ENCODE measurements around the gene ABAT.
"Not testable (repeated sequence)": the region's sequence is repeated elsewhere in the genome, so short reads cannot be mapped to it uniquely, and the experiment has no call there.

The ABAT gene

DNA sequence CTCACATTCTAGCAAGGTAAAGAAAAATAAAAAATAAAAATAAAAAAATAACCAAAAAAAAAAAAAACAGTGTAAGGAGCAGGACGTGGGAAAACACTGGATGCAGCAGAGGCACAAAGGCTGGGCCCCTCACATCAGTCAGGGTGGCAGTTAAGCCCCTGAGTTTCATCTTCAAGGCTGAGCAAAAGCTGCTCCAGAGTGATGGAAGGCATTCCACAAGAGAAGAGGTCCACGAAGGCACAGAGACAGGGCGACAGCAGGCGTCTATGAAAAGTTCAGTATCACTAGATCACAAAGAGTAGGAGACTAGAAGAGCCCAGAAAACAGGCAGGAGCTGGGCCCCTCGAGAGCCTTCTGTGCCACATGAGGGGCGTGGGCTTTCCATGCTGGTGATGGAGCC is 111.0 kb downstream of the ABAT start:
- no peak for DNase-seq (ENCODE audit: low spot score)

GRCh38 chr16:8786316-8786715 is 111.9 kb downstream of the ABAT start:
- DNase-seq (ENCODE audit: low spot score), result not testable (repeated sequence)

DNA sequence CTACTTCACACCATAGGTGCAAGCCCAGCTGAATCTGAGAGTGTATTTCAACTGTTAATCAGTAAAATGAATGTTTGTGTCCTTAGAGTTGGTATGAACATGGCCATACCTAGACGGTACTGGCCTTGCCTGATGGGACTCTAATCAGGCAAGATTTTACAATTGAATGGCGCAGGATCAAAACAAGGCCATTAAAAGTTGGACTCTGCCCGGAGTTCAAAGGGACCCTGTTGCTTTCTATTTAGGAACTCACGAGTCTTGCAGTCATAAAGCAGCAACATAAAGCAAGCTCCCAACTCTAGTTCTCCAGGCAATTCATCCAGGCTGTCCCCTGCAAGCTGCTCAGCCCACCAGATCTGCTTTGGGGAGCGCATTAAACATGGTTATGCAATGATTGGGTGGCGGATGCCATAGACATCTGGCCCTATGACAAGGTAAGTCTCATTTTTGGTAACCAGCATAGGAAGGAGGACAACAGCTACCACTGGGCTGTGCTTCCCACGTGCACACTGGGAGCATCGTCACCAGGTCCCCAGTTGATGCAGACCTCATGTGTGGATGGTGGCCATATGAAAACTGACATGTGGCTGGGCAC is 114.3 kb downstream of the ABAT start:
- DNase-seq (ENCODE audit: low spot score), result no peak

- no peak for DNase-seq (ENCODE audit: low spot score)
These were observed 120.7 kb downstream of the ABAT start for GRCh38 chr16:8795091-8795490.

DNA sequence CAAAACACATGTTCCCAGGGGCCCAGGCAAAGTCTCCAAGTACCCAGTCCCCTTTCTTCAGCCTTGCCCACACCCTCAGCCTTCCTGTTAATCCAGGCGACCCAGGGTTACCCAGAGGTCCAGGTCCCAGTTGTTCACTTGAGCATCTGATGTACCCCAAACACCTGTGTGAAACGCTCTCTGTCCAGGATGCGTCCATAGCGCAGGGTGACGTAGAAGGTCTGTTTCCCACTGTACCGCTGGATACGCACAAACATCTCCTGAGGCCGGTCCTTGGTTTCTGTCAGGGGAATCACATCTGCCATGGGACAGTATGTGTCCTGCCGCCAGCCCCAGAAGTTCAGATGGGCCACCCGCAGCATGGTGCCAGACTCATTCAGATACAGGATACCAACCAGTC is 121.4 kb downstream of the ABAT start:
- DNase-seq (ENCODE audit: low spot score), result no peak

- no peak for DNase-seq (ENCODE audit: low spot score)
These were observed 122.3 kb downstream of the ABAT start for GRCh38 chr16:8796469-8797363.

DNA sequence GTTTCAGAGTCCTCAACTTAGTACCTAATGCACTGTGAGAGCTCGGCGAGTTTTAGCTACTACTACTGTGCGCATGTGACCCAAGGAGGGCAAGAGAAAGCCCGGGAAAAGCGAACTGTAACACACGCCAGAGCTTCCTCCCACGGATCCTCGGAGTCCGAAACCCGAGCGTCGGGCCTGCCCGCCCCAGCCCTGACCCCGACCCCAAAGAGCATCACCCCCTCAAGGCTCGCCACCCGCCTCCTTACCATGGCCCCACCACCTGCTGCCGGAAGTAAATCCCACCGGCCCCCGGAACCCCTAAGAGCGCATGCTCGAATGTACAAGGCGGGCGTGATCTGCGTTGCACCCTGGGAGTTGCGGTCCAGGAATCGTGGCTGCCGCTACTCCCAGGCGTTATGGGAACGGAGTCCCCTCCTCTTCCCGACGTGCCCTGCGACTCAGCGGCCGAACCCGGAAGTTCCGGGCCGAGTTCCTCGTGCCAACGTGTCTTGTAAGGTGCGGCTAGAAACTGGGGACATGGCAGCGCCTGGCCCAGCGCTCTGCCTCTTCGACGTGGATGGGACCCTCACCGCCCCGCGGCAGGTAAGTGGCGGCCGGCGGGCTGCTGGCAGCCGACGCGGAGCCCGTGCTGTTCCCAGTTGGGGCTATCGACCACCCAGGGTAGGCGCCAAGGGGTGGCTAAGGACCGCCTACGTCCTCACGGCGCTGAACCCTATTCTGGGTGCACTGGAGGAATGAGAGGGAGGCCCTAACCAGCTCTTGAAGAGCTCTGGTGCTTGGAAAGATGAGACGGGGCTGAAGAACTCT is 123.2 kb downstream of the ABAT start, which contains the start of the genes PMM2 and TMEM186:
TSS of gene PMM2 (plus strand) at position 476 of the 810 bp plus-strand sequence. CDS start at position 520, 44 bp downstream.
TSS of gene TMEM186 (minus strand) at position 276 of the 810 bp plus-strand sequence. CDS start at position 251, 25 bp downstream.
- DNase-seq (ENCODE audit: low spot score), result peak; percentile 94

DNA sequence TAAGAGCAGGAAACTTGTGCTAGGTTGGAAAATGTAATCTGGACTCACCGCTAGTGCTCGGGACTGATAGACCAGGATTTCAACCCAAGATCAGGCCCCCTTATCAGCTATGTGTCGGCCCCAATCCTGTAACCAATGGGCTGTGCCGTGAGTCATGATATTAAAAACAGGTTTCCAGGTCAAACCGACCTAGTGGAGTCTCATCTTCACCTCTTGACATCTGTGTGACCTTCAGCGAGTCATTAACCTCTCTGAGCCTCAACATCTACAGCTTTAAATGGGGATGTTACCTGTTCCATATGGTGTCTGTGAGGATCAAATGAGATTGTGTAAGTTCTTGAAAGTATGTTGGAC is 123.7 kb downstream of the ABAT start:
- DNase-seq (ENCODE audit: low spot score), result peak; percentile 78

GRCh38 chr16:8798535-8799157 is 124.2 kb downstream of the ABAT start:
- no peak for DNase-seq (ENCODE audit: low spot score)

GRCh38 chr16:8801701-8802100 is 127.3 kb downstream of the ABAT start:
- no peak for DNase-seq (ENCODE audit: low spot score)

DNA sequence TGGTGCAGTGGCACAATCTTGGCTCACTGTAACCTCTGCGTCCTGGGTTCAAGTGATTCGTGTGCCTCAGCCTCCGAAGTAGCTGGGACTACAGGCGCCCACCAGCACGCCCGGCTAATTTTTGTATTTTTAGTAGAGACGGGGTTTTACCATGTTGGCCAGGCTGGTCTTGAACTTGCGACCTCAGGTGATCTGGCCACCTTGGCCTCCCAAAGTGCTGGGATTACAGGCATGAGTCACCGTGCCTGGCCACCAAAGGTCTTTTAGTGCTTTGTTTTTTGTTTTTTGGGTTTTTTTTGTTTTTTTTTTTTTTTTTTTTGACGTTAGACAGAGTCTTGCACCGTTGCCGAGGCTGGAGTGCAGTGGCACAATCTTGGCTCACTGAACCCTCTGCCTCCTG is 129.3 kb downstream of the ABAT start:
- DNase-seq (ENCODE audit: low spot score), result not testable (repeated sequence)

DNA sequence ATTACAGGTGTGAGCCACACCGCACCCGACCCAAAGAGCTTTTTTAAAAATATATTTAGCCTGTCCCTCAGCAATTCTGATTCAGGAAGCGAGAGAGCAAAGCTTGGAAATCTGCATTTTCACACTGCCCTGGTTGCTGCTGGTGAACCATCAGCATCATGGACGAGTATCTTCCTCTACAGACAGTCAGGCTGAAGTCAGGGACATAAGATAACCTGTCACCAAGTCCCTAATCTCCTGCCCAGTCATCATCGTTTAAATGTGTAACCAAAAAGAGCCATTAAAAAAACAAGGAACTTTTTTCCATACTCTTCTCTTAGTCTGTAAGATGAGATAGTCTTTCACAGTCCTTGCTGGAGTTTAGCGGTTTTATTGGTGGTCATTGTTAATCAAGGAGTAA is 129.9 kb downstream of the ABAT start:
- DNase-seq (ENCODE audit: low spot score), result peak; percentile 36

DNA sequence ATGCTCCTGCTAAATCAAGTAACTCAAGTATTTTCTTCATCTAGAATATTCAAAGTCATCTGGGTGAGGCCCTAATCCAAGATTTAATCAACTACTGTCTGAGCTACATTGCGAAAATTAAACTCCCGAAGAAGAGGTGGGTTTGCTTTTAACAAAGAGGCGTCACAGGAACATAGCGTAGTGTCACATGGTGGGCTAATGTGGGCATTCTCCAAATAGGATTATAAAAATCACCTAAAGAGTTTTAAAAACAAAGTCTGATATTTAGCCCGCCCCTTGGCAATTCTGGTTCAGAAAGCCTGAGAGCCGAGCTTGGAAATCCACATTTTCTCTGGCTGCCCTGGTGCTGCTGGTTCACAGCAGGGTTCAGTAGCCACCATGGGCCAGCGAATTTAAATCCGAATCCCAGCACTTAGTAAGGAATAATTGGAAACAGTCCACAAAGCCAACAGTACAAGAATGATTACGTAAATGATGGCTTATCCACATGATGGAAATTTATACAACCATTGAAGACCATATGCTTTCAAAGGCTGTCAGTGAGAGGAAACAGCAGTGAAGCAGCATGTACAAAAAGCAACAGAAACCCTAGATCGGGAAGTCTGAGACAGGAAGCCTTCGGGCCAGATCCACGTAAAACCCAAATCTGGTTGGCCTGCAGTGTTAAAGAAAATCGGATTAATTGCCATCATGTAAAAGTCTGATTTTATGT is 132.0 kb downstream of the ABAT start:
- no peak for DNase-seq (ENCODE audit: low spot score)

- DNase-seq (ENCODE audit: low spot score), result no peak
These were observed 132.8 kb downstream of the ABAT start for GRCh38 chr16:8807189-8807588.

DNA sequence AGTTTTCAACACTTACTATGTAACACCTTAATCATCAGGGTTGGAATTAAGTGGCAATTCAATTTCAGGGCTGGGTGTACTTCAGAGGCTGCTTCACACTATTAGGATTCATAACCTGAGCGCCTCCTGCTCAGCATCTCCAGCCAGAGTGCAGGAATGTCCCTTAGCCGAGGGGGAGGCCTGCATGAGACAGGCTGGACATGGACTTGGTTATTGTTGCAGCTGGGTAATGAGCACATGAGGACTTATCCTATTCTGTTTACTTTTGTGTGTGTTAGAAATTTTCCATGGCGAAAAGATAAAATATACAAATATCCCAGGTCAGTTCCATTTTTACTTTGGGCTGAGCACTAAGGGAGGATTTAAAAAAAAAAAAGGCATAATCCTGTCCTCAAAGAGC is 133.6 kb downstream of the ABAT start:
- no peak for DNase-seq (ENCODE audit: low spot score)

DNA sequence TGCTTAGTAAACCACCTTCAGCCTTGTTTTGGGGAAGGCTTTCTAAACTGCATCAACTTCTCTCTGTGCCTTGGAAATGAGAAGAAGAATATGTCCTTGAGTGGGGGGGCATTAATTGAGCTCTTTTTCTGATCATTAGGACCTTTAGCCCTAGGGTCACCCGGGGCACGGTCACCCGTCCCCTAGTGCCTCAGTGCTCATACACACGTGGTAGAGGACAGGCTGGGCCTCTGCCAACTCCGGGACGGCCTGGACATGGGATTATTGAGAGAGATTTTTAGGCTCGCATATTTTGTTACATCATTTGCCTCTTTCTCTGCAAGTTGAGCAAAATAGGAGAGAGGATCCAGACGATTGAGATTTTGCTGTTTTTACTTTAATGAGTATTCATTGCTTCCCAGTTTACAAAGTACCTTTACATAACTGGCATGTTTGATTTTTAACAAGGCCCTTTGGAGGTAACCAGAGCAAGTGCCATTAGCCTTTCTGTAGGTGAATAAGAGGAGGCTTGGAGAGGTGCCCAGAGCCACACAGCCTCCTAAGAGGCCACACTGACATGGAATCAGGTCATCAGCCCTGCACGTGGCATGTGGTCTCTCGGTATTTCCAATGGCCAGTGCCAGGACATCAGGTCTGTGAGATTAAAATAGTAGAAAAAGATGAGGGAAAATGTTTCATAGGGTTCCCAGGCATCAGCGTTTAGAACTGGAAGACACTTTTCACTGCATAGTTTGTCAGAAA is 134.4 kb downstream of the ABAT start:
- DNase-seq (ENCODE audit: low spot score), result no peak

DNA sequence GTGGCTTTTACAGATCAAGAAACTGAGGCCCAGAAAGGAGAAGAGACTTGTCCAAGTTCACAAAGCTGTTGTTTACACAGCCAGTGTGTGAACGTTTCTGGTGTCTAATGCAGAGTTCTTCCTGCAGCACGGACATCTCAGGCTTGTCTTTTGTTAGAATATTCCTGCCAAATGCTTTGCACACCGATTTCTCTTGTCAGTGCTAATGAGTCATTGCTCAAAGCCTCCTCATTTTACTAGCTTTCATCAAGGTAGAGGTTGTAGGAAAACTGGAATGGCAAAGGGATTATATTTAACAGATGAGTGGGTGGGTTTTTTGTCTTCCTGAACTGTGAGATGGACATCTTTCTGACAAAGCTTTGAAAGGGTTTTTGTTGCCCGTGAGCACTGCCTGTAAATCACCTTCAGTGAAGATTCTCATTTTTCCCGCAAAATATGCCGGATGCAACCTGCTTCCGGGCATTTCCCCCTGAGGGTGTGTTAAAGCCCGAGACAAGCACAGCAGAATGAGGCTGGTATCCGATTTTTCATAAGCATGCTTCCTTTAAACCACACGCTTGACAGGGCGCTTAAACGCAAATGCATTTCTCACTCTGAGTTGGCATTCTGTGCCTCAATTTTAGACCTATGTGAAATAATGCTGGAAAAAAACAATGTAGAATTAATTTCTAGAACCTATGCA is 137.9 kb downstream of the ABAT start:
- DNase-seq (ENCODE audit: low spot score), result no peak

- no peak for DNase-seq (ENCODE audit: low spot score)
These were observed 139.8 kb downstream of the ABAT start for GRCh38 chr16:8814095-8814806.

DNA sequence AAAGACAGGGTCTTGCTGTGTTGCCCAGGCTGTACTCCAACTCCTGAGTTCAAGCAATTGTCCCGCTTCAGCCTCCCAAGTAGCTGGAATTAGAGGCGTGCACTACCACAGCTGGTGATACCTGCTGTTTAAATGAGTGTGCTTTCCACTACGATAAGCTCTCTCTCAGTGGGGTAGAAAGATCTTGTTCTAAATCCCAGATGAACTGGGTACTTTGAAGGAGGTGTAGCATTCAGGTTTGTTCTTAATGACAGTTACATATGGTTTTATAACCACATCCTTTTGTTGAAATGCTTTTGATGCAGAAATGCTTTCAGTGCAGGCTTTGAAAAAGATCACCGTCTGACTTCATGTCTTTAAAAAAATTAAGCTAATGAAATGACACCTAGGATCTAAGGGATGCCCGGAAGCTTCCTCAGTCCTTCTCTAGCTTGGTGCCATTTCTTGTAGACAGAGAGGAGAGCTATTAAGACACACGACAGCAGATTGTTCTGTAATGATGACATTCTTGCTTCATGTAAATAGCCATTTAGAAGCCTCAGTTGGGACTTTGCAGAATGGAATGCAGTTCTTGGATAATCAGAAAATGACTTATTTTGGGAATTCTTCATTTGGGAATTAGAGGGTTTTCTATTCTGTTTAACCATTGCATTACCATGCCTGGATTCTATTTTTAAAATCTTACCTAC is 142.7 kb downstream of the ABAT start:
- DNase-seq (ENCODE audit: low spot score), result no peak
